ENCODE measurements around the gene MBOAT1.

- TF ChIP-seq, protein P1, sequence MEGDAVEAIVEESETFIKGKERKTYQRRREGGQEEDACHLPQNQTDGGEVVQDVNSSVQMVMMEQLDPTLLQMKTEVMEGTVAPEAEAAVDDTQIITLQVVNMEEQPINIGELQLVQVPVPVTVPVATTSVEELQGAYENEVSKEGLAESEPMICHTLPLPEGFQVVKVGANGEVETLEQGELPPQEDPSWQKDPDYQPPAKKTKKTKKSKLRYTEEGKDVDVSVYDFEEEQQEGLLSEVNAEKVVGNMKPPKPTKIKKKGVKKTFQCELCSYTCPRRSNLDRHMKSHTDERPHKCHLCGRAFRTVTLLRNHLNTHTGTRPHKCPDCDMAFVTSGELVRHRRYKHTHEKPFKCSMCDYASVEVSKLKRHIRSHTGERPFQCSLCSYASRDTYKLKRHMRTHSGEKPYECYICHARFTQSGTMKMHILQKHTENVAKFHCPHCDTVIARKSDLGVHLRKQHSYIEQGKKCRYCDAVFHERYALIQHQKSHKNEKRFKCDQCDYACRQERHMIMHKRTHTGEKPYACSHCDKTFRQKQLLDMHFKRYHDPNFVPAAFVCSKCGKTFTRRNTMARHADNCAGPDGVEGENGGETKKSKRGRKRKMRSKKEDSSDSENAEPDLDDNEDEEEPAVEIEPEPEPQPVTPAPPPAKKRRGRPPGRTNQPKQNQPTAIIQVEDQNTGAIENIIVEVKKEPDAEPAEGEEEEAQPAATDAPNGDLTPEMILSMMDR (IDR thresholded peaks at IDR 0.05) = no peak
- no peak for TF ChIP-seq POLR2A (IDR thresholded peaks at IDR 0.05)
Observed at GRCh38 chr6:20191992-20192391, 20.3 kb downstream of the MBOAT1 start.
